Measurements from ENCODE around the gene NEK11.
A peak's percentile ranks its signal among the peaks of the same experiment; 100 is the strongest.

NEK11 gene, protein sequence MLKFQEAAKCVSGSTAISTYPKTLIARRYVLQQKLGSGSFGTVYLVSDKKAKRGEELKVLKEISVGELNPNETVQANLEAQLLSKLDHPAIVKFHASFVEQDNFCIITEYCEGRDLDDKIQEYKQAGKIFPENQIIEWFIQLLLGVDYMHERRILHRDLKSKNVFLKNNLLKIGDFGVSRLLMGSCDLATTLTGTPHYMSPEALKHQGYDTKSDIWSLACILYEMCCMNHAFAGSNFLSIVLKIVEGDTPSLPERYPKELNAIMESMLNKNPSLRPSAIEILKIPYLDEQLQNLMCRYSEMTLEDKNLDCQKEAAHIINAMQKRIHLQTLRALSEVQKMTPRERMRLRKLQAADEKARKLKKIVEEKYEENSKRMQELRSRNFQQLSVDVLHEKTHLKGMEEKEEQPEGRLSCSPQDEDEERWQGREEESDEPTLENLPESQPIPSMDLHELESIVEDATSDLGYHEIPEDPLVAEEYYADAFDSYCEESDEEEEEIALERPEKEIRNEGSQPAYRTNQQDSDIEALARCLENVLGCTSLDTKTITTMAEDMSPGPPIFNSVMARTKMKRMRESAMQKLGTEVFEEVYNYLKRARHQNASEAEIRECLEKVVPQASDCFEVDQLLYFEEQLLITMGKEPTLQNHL

GRCh38 chr3:131026321-131027151 lies at the start of gene NEK11, which contains the start of gene ASTE1:
NEK11 (plus strand) TSS chr3:131026877; CDS start chr3:131029709, 2,832 bp downstream.
ASTE1 (minus strand) TSS chr3:131026825; CDS start chr3:131025306, 1,519 bp downstream.
- DNase-seq (ENCODE audit: low read depth): peak; percentile 85

- DNase-seq (ENCODE audit: low read depth): no peak
Observed at GRCh38 chr3:130979117-130979516, 47.6 kb upstream of the NEK11 start.

GRCh38 chr3:130981469-130981868 lies 45.2 kb upstream of the NEK11 start:
- DNase-seq (ENCODE audit: low read depth): no peak

- DNase-seq (ENCODE audit: low read depth): no peak
Observed at GRCh38 chr3:130990282-130990681, 36.4 kb upstream of the NEK11 start.

DNA sequence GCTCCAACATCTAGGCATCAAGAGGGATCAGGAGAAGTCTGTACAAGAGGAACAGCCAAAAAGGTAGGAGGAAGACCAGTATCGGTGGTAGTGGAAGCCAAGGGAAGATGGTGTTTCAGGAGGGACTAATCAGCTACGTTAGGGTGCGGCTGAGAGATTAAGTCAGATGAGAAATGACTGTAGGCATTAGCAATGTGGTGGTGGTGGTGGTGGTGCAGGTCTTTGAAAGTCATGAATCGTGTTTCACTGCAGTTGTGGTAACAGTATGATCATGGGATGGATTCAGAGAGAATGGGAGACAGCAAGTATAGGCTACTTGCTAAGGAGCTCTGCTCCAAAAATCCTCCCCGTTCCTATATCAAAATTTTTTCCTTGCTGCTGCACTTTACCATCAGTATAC lies 35.6 kb upstream of the NEK11 start:
- DNase-seq (ENCODE audit: low read depth): no peak

- DNase-seq (ENCODE audit: low read depth): no peak
Observed at GRCh38 chr3:130992344-130992743, 34.3 kb upstream of the NEK11 start.

GRCh38 chr3:130997289-130997688 lies 29.4 kb upstream of the NEK11 start:
- DNase-seq (ENCODE audit: low read depth): peak; percentile 75

GRCh38 chr3:131001071-131001470 lies 25.6 kb upstream of the NEK11 start:
- DNase-seq (ENCODE audit: low read depth): no peak

DNA sequence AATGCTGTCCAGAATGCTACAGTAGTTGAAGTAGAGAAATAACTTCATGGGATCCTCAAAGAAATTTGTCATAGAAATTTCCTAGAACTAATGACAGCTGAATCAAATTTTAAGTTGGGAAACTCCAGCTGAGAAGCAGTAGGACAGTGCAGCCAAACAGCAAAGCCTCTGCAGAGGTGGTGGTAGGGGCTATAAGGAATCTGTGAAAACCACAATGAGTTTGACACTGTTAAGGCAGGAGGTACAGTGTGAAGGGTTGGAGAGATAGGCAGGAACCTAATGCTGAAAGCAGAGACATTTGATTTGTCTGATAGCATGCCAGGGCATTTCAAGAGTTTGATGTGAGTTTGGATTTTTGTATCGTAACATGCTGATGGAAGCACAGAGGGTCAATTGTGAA lies 22.1 kb upstream of the NEK11 start:
- no peak for DNase-seq (ENCODE audit: low read depth)

GRCh38 chr3:131007256-131007655 lies 19.4 kb upstream of the NEK11 start:
- peak; percentile 6 for DNase-seq (ENCODE audit: low read depth)

- peak; percentile 4 for DNase-seq (ENCODE audit: low read depth)
Observed at GRCh38 chr3:131007782-131008181, 18.9 kb upstream of the NEK11 start.

- no peak for DNase-seq (ENCODE audit: low read depth)
Observed at GRCh38 chr3:131008326-131008725, 18.4 kb upstream of the NEK11 start.

DNA sequence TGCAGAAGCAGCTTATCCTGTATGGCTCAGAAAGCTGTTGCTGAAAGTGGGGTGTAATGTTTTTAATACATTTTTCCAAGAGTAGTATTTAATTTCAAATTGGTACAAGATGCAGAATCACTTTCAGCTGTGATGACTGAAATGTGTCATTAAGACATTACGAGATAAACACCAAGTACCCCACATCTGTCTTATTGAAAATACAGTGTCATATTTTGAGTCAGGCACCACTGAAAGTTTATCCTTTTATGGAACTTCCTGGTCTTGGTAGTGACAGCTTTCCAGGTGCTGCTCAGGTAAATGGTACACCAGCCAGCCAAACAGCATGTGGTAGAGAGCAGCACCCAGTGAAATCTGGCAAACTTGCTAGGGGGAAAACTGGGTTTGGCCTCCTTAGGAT lies 17.0 kb upstream of the NEK11 start:
- no peak for DNase-seq (ENCODE audit: low read depth)

DNA sequence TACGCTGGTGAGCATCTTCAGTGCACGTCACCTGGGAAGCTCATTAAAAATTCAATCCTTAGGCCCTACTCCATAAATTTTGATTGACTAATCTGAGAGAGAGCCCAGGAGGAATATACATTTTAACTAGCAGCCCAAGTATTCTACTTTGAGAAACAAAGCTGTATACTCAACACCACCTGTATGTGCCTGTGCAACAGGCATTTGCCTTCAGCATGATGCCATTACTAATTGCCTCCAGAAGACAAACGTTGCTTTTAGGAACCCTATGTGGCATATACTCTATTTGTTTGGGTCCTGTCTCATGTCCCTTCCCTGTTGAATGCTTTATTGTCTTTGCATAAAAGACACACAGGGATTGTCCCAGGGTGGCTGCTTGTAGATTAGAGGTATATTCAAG lies 7.7 kb upstream of the NEK11 start:
- DNase-seq (ENCODE audit: low read depth): no peak

- peak; percentile 45 for DNase-seq (ENCODE audit: low read depth)
Observed at GRCh38 chr3:131020122-131020693, 6.5 kb upstream of the NEK11 start.

DNA sequence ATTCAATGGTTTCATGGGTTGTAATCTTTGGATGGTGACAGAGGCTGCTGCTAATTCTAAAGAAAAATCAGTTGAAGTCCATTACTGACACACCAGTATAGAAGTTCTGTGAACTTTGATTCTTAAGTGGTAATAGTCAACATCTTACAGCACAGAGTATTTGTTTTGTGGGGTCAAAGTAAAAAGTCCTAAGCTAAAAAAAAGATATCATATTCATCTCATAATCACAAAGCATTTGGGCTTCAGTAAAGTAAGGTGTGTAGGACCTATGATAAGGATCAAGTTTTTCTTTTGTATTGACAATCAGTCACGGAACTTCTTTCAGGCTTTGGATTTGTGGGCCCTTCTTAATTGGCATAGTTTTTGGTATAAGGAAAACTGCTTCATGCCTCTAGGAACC lies 1.1 kb upstream of the NEK11 start:
- DNase-seq (ENCODE audit: low read depth): no peak

DNA sequence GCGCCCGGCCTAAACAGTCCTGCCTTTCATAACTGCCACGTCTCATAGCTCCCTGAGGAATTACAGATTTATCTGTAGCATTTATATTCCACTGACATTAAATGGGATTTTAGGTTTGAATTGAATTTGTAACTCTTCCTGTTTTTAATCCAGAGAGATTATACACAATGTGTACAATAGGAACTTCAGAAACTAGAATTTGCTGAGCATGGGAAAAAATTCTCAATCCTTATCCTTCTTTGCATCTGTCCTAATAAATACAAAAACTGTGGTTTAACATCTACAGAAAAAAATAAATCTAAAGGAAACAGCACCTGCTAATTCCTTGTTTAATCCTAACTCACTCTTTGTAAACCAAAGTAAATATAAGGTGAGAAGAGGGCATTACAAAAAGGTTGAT lies 2.2 kb downstream of the NEK11 start:
- DNase-seq (ENCODE audit: low read depth): no peak

GRCh38 chr3:131031660-131032059 lies 5.0 kb downstream of the NEK11 start:
- DNase-seq (ENCODE audit: low read depth): peak; percentile 30

GRCh38 chr3:131033480-131034080 lies 6.9 kb downstream of the NEK11 start:
- peak; percentile 36 for DNase-seq (ENCODE audit: low read depth)

DNA sequence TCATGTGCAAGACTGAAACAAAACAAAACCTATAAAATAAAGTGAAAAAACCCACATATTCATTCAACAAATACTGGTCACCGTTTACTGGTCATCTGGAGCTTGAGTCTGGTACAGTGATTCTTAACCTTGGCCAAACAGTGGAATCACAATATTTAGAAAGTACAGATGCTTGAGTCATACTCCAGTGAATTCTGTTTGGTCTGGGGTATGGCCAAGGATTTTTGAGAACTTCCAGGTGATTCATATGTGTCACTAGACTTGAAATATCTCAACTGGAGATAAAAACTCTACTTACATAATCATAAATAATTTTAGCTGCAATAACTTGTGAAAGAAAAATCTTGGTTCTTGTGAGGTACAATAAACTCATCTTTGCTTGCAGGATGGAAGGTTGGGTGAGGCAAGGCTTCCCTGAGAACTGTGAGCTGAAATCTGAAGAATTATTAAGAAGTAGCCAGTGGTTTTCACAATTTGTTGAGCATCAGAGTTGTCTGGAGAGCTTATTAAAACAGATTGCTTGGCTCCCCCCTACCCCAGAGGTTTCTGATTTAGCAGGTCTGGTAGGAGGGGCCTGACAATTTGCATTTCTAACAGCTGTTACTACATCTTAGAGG lies 9.6 kb downstream of the NEK11 start:
- peak; percentile 9 for DNase-seq (ENCODE audit: low read depth)

GRCh38 chr3:131036986-131037385 lies 10.3 kb downstream of the NEK11 start:
- DNase-seq (ENCODE audit: low read depth): no peak
